K562 (cell line): Measurements from ENCODE around the gene HOXB4. TPM values are rescaled to one million over a fixed set of nuclear protein-coding genes. Genes with fewer than 3 reads are reported as not detected.

Experiments used
- BCL6 ChIP-seq: fragments of 250-450 bp; sonication (Bioruptor Pico); IDR thresholded peaks from 2 replicates; pipeline ENCODE4 v1.4.0; 2020
- CREM ChIP-seq: IDR thresholded peaks from 2 replicates; pipeline ENCODE4 v1.6.1; 2014; ENCODE audit warnings: antibody characterized with exemption, low read depth
- HMGN3 ChIP-seq: IDR thresholded peaks from 2 replicates; pipeline ENCODE4 v1.6.1; 2011; ENCODE audit warnings: borderline replicate concordance, low read depth, mild to moderate bottlenecking, mixed read lengths, low read length; ENCODE audit not compliant: insufficient read length; ENCODE audit errors: extremely low read depth
- KLF1 ChIP-seq: fragments of 450-650 bp; IDR thresholded peaks from 2 replicates; pipeline ENCODE4 v1.6.1; 2016; ENCODE audit warnings: missing genetic modification characterization, missing compliant biosample characterization
- MCM3 ChIP-seq: fragments of 450-650 bp; IDR thresholded peaks from 2 replicates; pipeline ENCODE4 v1.6.1; 2016
- NFATC3 ChIP-seq: fragments of 450-650 bp; IDR thresholded peaks from 2 replicates; pipeline ENCODE4 v1.6.1; 2017; ENCODE audit warnings: mild to moderate bottlenecking
- NONO ChIP-seq, 2 experiments: fragments of 200-400 bp in 1 of 2; fragments of 450-650 bp in 1 of 2; formaldehyde crosslinking in 1 of 2; IDR thresholded peaks; 2 replicates each; pipeline ENCODE4 v1.6.1; 2017; ENCODE audit warnings: low read depth in 2 of 2, mild to moderate bottlenecking in 2 of 2, moderate library complexity in 2 of 2, low read length in 1 of 2
- PCBP2 ChIP-seq: fragments of 200-400 bp; formaldehyde crosslinking; IDR thresholded peaks from 2 replicates; pipeline ENCODE4 v1.6.1; 2018; ENCODE audit warnings: low read length, low read depth, mild to moderate bottlenecking, moderate library complexity; ENCODE audit not compliant: poor library complexity, severe bottlenecking
- PRMT5 ChIP-seq: sonication (generic); formaldehyde crosslinking; IDR thresholded peaks from 2 replicates; pipeline ENCODE4 v1.5.0; 2020; ENCODE audit warnings: missing genetic modification reagents
- RAD51 ChIP-seq: fragments of 450-650 bp; IDR thresholded peaks from 2 replicates; pipeline ENCODE4 v1.7.1; 2016; ENCODE audit warnings: low read depth, mild to moderate bottlenecking, borderline replicate concordance
- RBBP5 ChIP-seq: fragments of 200-600 bp; sonication (generic); IDR thresholded peaks from 2 replicates; pipeline ENCODE4 v1.6.1; 2012; ENCODE audit warnings: borderline replicate concordance, mild to moderate bottlenecking, low read length, control low read depth, inconsistent platforms; ENCODE audit not compliant: insufficient read depth, poor library complexity, severe bottlenecking
- SMAD3 ChIP-seq: fragments of 450-650 bp; formaldehyde crosslinking; conservative IDR thresholded peaks from 2 replicates; pipeline ENCODE4 v1.4.0; 2020; ENCODE audit warnings: mild to moderate bottlenecking
- TAF15 ChIP-seq: fragments of 200-400 bp; formaldehyde crosslinking; IDR thresholded peaks from 2 replicates; pipeline ENCODE4 v1.6.1; 2017; ENCODE audit warnings: mild to moderate bottlenecking, low read depth, low read length, moderate library complexity
- TRIM24 ChIP-seq, 2 experiments: fragments of 450-650 bp; IDR thresholded peaks; 2 replicates each; pipeline ENCODE4 v1.6.1; 2016
- ZFP30 ChIP-seq: fragments of 250-450 bp; sonication (Bioruptor Pico); IDR thresholded peaks from 2 replicates; pipeline ENCODE4 v1.8.0; 2022; ENCODE audit warnings: moderate library complexity, mild to moderate bottlenecking, inconsistent platforms, borderline replicate concordance
- ZNF124 ChIP-seq: sonication (generic); formaldehyde crosslinking; IDR thresholded peaks from 2 replicates; pipeline ENCODE4 v1.8.1; 2022; ENCODE audit warnings: missing genetic modification reagents
- ZNF224 ChIP-seq: sonication (generic); formaldehyde crosslinking; IDR thresholded peaks from 2 replicates; pipeline ENCODE4 v1.8.0; 2022; ENCODE audit warnings: mild to moderate bottlenecking, missing genetic modification reagents
- ZNF584 ChIP-seq: fragments of 200-800 bp; sonication (Bioruptor generic); IDR thresholded peaks from 2 replicates; pipeline ENCODE4 v1.6.1; 2016; ENCODE audit warnings: low read depth, mild to moderate bottlenecking, missing genetic modification characterization, missing compliant biosample characterization
- ZNF668 ChIP-seq: fragments of 250-450 bp; sonication (Bioruptor Pico); IDR thresholded peaks from 2 replicates; pipeline ENCODE4 v1.8.0; 2022; ENCODE audit warnings: mild to moderate bottlenecking, inconsistent platforms
- polyA plus RNA-seq, 8 experiments: library from polyadenylated mRNA; depleted of rRNA in 4 of 8; stranded (reverse) in 5 of 8; unstranded in 3 of 8; fragments of >200 nt; fragmentation: Nextera tagmentation in 2 of 8; fragmentation: Illumina TruSeq in 1 of 8; extraction: Ambion mirVana in 2 of 8; extraction: Trizol in 1 of 8; gene quantifications; 2 replicates each; pipeline versions ENCODE4 v1.2.1 to v1.2.3, GENCODE V29; 2011 to 2014; ENCODE audit warnings: inconsistent platforms in 1 of 8, missing spikeins in 1 of 8
- total RNA-seq, 7 experiments: library from RNA; depleted of rRNA in 6 of 7; stranded (reverse); fragments of >200 nt in 6 of 7; fragmentation: Illumina TruSeq in 2 of 7; extraction: Trizol in 2 of 7; gene quantifications; 2 replicates each; pipeline versions ENCODE4 v1.2.1 to v1.2.3, GENCODE V29; 2011 to 2021; ENCODE audit warnings: low replicate concordance in 1 of 7
- TF ChIP-seq, protein P1 (sequence below): fragments of 250-450 bp; sonication (Bioruptor Pico); IDR thresholded peaks from 2 replicates; pipeline ENCODE4 v1.4.0; 2020; ENCODE audit warnings: mild to moderate bottlenecking
- TF ChIP-seq, protein P2 (sequence below): fragments of 250-450 bp; sonication (Bioruptor Pico); IDR thresholded peaks from 2 replicates; pipeline ENCODE4 v1.4.0; 2020
- TF ChIP-seq, protein P3 (sequence below): fragments of 450-650 bp; formaldehyde crosslinking; conservative IDR thresholded peaks from 2 replicates; pipeline ENCODE4 v1.4.0; 2022; ENCODE audit warnings: mild to moderate bottlenecking, missing genetic modification characterization

The HOXB4 gene
- total and polyA plus RNA-seq, 9 of the 15 experiments (the other 6 are each of a cell fraction or from before 2014, with no cell fraction given): 1.6 to 34.9 (median 14.9) TPM

DNA sequence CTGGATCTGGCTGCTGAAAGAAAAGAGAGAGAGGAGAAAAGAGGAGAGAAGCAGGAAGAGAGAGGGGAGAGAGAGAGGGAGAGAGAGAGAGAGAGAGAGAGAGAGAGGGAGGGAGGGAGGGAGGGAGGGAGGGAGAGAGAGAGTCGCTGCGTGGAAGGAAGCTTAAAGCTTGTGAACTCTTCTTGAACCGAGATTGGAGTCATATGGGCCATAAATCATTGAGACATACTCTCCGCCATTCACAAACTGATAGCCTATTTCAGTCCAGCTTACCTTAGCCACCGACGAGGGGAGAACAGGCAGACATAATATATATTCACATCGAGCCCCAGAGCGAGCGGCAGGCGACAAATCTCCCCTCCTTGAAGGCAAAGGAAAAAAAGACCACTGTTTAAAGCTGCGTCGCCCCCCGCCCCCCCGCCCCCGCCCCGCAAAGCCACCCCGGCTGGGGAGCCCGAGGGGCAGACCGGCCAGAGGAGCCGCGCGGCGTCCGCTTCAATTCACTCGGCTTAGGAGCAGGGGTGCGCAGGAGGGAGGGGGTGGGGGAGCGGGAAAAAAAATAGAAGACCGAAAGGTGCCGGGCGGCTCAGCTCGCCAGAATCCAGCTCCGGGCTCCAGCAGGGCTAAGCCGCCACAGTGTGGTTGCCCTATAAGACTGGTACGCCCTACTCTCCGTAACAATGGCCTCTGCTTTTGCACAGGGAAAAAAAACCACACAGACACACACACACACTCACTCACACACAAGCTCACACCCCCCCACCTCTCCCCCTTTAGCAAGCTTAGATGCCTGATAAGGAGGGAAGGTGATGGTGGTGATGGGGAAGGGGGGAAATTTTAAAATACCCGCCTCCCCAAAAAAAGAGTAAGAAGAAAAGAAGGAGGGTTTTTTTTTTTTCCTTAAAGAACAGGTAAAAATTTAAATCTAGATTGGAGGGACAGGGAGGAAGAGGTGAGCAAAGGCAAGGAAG is 22.6 kb downstream of the HOXB4 start (continued):
- no peak for TF ChIP-seq ZNF584
- TF ChIP-seq RAD51: no peak; the same call in 1 of the 2 replicates
- TF ChIP-seq CREM: peak; percentile 63
- TF ChIP-seq TAF15: no peak
- peak; percentile 40 for TF ChIP-seq RBBP5
- TF ChIP-seq, protein P1, sequence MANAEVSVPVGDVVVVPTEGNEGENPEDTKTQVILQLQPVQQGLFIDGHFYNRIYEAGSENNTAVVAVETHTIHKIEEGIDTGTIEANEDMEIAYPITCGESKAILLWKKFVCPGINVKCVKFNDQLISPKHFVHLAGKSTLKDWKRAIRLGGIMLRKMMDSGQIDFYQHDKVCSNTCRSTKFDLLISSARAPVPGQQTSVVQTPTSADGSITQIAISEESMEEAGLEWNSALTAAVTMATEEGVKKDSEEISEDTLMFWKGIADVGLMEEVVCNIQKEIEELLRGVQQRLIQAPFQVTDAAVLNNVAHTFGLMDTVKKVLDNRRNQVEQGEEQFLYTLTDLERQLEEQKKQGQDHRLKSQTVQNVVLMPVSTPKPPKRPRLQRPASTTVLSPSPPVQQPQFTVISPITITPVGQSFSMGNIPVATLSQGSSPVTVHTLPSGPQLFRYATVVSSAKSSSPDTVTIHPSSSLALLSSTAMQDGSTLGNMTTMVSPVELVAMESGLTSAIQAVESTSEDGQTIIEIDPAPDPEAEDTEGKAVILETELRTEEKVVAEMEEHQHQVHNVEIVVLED (CRISPR knock-in tag): no peak
- TF ChIP-seq, protein P2, sequence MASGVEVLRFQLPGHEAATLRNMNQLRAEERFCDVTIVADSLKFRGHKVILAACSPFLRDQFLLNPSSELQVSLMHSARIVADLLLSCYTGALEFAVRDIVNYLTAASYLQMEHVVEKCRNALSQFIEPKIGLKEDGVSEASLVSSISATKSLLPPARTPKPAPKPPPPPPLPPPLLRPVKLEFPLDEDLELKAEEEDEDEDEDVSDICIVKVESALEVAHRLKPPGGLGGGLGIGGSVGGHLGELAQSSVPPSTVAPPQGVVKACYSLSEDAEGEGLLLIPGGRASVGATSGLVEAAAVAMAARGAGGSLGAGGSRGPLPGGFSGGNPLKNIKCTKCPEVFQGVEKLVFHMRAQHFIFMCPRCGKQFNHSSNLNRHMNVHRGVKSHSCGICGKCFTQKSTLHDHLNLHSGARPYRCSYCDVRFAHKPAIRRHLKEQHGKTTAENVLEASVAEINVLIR: no peak
- TF ChIP-seq ZNF668: no peak
- peak; percentile 29 to 33; a peak in 2 of 4 replicates for TF ChIP-seq TRIM24 (IDR thresholded peaks at IDR 0.05)
- TF ChIP-seq PCBP2: no peak
- TF ChIP-seq NONO (IDR thresholded peaks at IDR 0.05; ENCODE audit: low read depth in 2 of 2, low read length in 1 of 2): no peak
- TF ChIP-seq MCM3: no peak
- 0 out of 2 replicates have a peak, but pooled peaks have one; percentile 47 for TF ChIP-seq SMAD3 (CRISPR knock-in tag)
- no peak for TF ChIP-seq PRMT5
- TF ChIP-seq HMGN3: no peak
- TF ChIP-seq, protein P3, sequence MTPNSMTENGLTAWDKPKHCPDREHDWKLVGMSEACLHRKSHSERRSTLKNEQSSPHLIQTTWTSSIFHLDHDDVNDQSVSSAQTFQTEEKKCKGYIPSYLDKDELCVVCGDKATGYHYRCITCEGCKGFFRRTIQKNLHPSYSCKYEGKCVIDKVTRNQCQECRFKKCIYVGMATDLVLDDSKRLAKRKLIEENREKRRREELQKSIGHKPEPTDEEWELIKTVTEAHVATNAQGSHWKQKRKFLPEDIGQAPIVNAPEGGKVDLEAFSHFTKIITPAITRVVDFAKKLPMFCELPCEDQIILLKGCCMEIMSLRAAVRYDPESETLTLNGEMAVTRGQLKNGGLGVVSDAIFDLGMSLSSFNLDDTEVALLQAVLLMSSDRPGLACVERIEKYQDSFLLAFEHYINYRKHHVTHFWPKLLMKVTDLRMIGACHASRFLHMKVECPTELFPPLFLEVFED (CRISPR knock-in tag): no peak; the same call in none of the 2 replicates
- no peak for TF ChIP-seq ZFP30
- TF ChIP-seq BCL6: no peak
- TF ChIP-seq ZNF224: no peak
- TF ChIP-seq KLF1: no peak
- TF ChIP-seq NFATC3: no peak
- no peak for TF ChIP-seq ZNF124
